Tibial nerve (tissue), 4 donors: ENCODE results near the gene CNTNAP4. TPM values are rescaled to one million over a fixed set of nuclear protein-coding genes. Genes with fewer than 3 reads are reported as not detected.

ENCODE experiments used
- DNase-seq, 2 donors: peaks; one replicate each; pipeline ENCODE4 v3.0.0-alpha.2; 2019; ENCODE audit warnings: low spot score in 2 of 2
- H3K27ac ChIP-seq, 4 donors: fragments of 200-600 bp; sonication (generic) in 3 of 4; one replicate each; pipeline ENCODE4 v1.5.1; 2017 to 2019; ENCODE audit warnings: mild to moderate bottlenecking in 1 of 4
- H3K27me3 ChIP-seq, 2 donors: fragments of 200-600 bp; sonication (generic) in 1 of 2; one replicate each; pipeline versions ENCODE4 v1.5.1 to v1.6.0; 2017 to 2019
- H3K36me3 ChIP-seq, 3 donors: fragments of 200-600 bp; sonication (generic); one replicate each; pipeline ENCODE4 v1.5.1; 2018 to 2019
- H3K4me1 ChIP-seq, 4 donors: fragments of 200-600 bp; sonication (generic) in 3 of 4; one replicate each; pipeline ENCODE4 v1.5.1; 2017 to 2019
- H3K4me3 ChIP-seq, 4 donors: fragments of 200-600 bp; sonication (generic) in 3 of 4; one replicate each; pipeline ENCODE4 v1.5.1; 2017 to 2019; ENCODE audit warnings: mild to moderate bottlenecking in 1 of 4, moderate library complexity in 1 of 4
- H3K9me3 ChIP-seq, 4 donors: fragments of 200-600 bp; sonication (generic) in 3 of 4; one replicate each; pipeline ENCODE4 v1.5.1; 2017 to 2019
- CTCF ChIP-seq, 5 experiments: fragments of 200-600 bp in 3 of 5; fragments of 450-650 bp in 2 of 5; sonication (generic) in 3 of 5; IDR thresholded peaks; one replicate each; pipeline ENCODE4 v1.5.1; 2016 to 2019; ENCODE audit warnings: antibody characterized with exemption in 5 of 5, mild to moderate bottlenecking in 3 of 5, moderate library complexity in 2 of 5
- EP300 ChIP-seq, 2 donors: sonication (generic); formaldehyde crosslinking; IDR thresholded peaks; one replicate each; pipeline ENCODE4 v1.6.1; 2017; ENCODE audit warnings: antibody characterized with exemption in 2 of 2, mild to moderate bottlenecking in 1 of 2
- POLR2A ChIP-seq, 2 donors: fragments of 450-650 bp; IDR thresholded peaks; one replicate each; pipeline ENCODE4 v1.6.1; 2017; ENCODE audit warnings: antibody characterized with exemption in 2 of 2, mild to moderate bottlenecking in 2 of 2, moderate library complexity in 2 of 2
- WGBS, 2 donors: methylation state at CpG; one replicate each; pipeline ENCODE4 v1.1.5; 2018; 5-methylcytosine and 5-hydroxymethylcytosine counted together
- total RNA-seq, 4 donors: library from RNA; depleted of rRNA; stranded (reverse); fragments of >200 nt; gene quantifications; one replicate each; pipeline ENCODE4 v1.1.0, GENCODE V29; 2016

CNTNAP4 gene
- total RNA-seq, 4 donors from 2014 or later, result 0.22 to 0.30 TPM; not detected in 2

GRCh38 chr16:76346210-76346609 lies 69.0 kb downstream of the CNTNAP4 start:
- H3K4me3 ChIP-seq, result no peak overlapping the region
- H3K27me3 ChIP-seq, result no peaks in the 10 kb centered on the region
- no peaks in the 10 kb centered on the region for H3K36me3 ChIP-seq
- WGBS, 2 donors, result 70 to 88% methylated on average over 3 of the region's 3 CpGs
- H3K9me3 ChIP-seq, result no peaks in the 10 kb centered on the region
- H3K27ac ChIP-seq, result no peak overlapping the region
- no peaks in the 10 kb centered on the region for H3K4me1 ChIP-seq
- no peak for DNase-seq
- TF ChIP-seq CTCF (IDR thresholded peaks at IDR 0.05) (no peak), EP300 (IDR thresholded peaks at IDR 0.05) (no peak), POLR2A (IDR thresholded peaks at IDR 0.05) (no peak)

GRCh38 chr16:76351441-76351840 lies 74.2 kb downstream of the CNTNAP4 start:
- no peaks in the 10 kb centered on the region for H3K4me1 ChIP-seq
- WGBS, 2 donors, result 80 to 83% methylated on average over 5 of the region's 5 CpGs
- no peaks in the 10 kb centered on the region for H3K27me3 ChIP-seq
- no peaks in the 10 kb centered on the region for H3K9me3 ChIP-seq
- no peak for DNase-seq
- H3K4me3 ChIP-seq, result no peak overlapping the region
- H3K27ac ChIP-seq, result no peak overlapping the region
- H3K36me3 ChIP-seq, result no peaks in the 10 kb centered on the region
- TF ChIP-seq POLR2A (IDR thresholded peaks at IDR 0.05) (no peak), EP300 (IDR thresholded peaks at IDR 0.05) (no peak), CTCF (IDR thresholded peaks at IDR 0.05) (no peak)

GRCh38 chr16:76360404-76360803 lies 83.2 kb downstream of the CNTNAP4 start:
- TF ChIP-seq CTCF (IDR thresholded peaks at IDR 0.05) (no peak), EP300 (IDR thresholded peaks at IDR 0.05) (no peak), POLR2A (IDR thresholded peaks at IDR 0.05) (no peak)
- no peak overlapping the region for H3K4me3 ChIP-seq
- H3K27ac ChIP-seq, result no peak overlapping the region
- H3K27me3 ChIP-seq, result no peaks in the 10 kb centered on the region
- H3K9me3 ChIP-seq, result peaks cover 0 to 7% (median 0%) of the 10 kb centered on the region in 4 donors
- H3K4me1 ChIP-seq, result no peaks in the 10 kb centered on the region
- H3K36me3 ChIP-seq, result no peaks in the 10 kb centered on the region
- no peak for DNase-seq
- WGBS, 2 donors, result 62 to 63% methylated on average over 1 of the region's 1 CpG

GRCh38 chr16:76370344-76370743 lies 93.1 kb downstream of the CNTNAP4 start:
- Histone ChIP-seq H3K27me3 (no peaks in the 10 kb centered on the region), H3K36me3 (no peaks in the 10 kb centered on the region), H3K4me3 (no peak overlapping the region), H3K9me3 (peaks cover 0 to 2% (median 0%) of the 10 kb centered on the region in 4 donors), H3K4me1 (no peaks in the 10 kb centered on the region), H3K27ac (no peak overlapping the region)
- TF ChIP-seq EP300 (IDR thresholded peaks at IDR 0.05) (no peak), POLR2A (IDR thresholded peaks at IDR 0.05) (no peak), CTCF (IDR thresholded peaks at IDR 0.05) (no peak)
- no peak for DNase-seq
- WGBS, 2 donors, result 27 to 37% methylated on average over 4 of the region's 4 CpGs

- Histone ChIP-seq H3K27ac (no peak overlapping the region), H3K4me1 (no peaks in the 10 kb centered on the region), H3K36me3 (no peaks in the 10 kb centered on the region), H3K9me3 (no peaks in the 10 kb centered on the region), H3K4me3 (no peak overlapping the region), H3K27me3 (no peaks in the 10 kb centered on the region)
- WGBS, 2 donors, result 94% methylated on average over 3 of the region's 3 CpGs
- no peak for TF ChIP-seq CTCF (IDR thresholded peaks at IDR 0.05)
- no peak for TF ChIP-seq EP300 (IDR thresholded peaks at IDR 0.05)
- no peak for TF ChIP-seq POLR2A (IDR thresholded peaks at IDR 0.05)
- DNase-seq, result no peak
Observed at GRCh38 chr16:76371441-76371840, 94.2 kb downstream of the CNTNAP4 start.
